ENCODE data around the gene TOM1L2.

TOM1L2 gene

GRCh38 chr17:17816240-17816814 lies 155.9 kb downstream of the TOM1L2 start:
- no peak for TF ChIP-seq TCF12 (IDR thresholded peaks at IDR 0.05; ENCODE audit: low read depth)
- TF ChIP-seq EGR1 (IDR thresholded peaks at IDR 0.05): no peak
- TF ChIP-seq MAX (IDR thresholded peaks at IDR 0.05): no peak
- no peak for TF ChIP-seq TAF1 (IDR thresholded peaks at IDR 0.05; ENCODE audit: low read depth)
- no peak for TF ChIP-seq EP300 (IDR thresholded peaks at IDR 0.05; ENCODE audit: borderline replicate concordance)
- no peak for TF ChIP-seq NFIC (IDR thresholded peaks at IDR 0.05)
- TF ChIP-seq TEAD4 (IDR thresholded peaks at IDR 0.05): no peak
- TF ChIP-seq ZBTB7A (IDR thresholded peaks at IDR 0.05; ENCODE audit: low read depth): no peak

GRCh38 chr17:17815436-17816200 lies 156.6 kb downstream of the TOM1L2 start:
- TF ChIP-seq CREB1 (IDR thresholded peaks at IDR 0.05; ENCODE audit: low read depth) (no peak), TCF12 (IDR thresholded peaks at IDR 0.05; ENCODE audit: low read depth) (no peak), RAD21 (IDR thresholded peaks at IDR 0.05; ENCODE audit: low read depth) (no peak), MAX (IDR thresholded peaks at IDR 0.05) (no peak), CEBPB (IDR thresholded peaks at IDR 0.05) (no peak), FOXM1 (IDR thresholded peaks at IDR 0.05; ENCODE audit: borderline replicate concordance, low read depth) (no peak), TAF1 (IDR thresholded peaks at IDR 0.05; ENCODE audit: low read depth) (no peak), YY1 (IDR thresholded peaks at IDR 0.05; ENCODE audit: low read depth) (no peak), EP300 (IDR thresholded peaks at IDR 0.05; ENCODE audit: borderline replicate concordance) (no peak), EGR1 (IDR thresholded peaks at IDR 0.05) (no peak), USF1 (IDR thresholded peaks at IDR 0.05) (no peak), NFIC (IDR thresholded peaks at IDR 0.05) (no peak), TEAD4 (IDR thresholded peaks at IDR 0.05) (no peak), ZBTB7A (IDR thresholded peaks at IDR 0.05; ENCODE audit: low read depth) (no peak)
- TF ChIP-seq, protein P1, sequence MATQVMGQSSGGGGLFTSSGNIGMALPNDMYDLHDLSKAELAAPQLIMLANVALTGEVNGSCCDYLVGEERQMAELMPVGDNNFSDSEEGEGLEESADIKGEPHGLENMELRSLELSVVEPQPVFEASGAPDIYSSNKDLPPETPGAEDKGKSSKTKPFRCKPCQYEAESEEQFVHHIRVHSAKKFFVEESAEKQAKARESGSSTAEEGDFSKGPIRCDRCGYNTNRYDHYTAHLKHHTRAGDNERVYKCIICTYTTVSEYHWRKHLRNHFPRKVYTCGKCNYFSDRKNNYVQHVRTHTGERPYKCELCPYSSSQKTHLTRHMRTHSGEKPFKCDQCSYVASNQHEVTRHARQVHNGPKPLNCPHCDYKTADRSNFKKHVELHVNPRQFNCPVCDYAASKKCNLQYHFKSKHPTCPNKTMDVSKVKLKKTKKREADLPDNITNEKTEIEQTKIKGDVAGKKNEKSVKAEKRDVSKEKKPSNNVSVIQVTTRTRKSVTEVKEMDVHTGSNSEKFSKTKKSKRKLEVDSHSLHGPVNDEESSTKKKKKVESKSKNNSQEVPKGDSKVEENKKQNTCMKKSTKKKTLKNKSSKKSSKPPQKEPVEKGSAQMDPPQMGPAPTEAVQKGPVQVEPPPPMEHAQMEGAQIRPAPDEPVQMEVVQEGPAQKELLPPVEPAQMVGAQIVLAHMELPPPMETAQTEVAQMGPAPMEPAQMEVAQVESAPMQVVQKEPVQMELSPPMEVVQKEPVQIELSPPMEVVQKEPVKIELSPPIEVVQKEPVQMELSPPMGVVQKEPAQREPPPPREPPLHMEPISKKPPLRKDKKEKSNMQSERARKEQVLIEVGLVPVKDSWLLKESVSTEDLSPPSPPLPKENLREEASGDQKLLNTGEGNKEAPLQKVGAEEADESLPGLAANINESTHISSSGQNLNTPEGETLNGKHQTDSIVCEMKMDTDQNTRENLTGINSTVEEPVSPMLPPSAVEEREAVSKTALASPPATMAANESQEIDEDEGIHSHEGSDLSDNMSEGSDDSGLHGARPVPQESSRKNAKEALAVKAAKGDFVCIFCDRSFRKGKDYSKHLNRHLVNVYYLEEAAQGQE (IDR thresholded peaks at IDR 0.05; ENCODE audit: low read depth): no peak

GRCh38 chr17:17815062-17815406 lies 157.2 kb downstream of the TOM1L2 start:
- TF ChIP-seq USF1 (IDR thresholded peaks at IDR 0.05): no peak
- TF ChIP-seq RAD21 (IDR thresholded peaks at IDR 0.05; ENCODE audit: low read depth): no peak
- no peak for TF ChIP-seq EGR1 (IDR thresholded peaks at IDR 0.05)
- no peak for TF ChIP-seq CREB1 (IDR thresholded peaks at IDR 0.05; ENCODE audit: low read depth)
- no peak for TF ChIP-seq YY1 (IDR thresholded peaks at IDR 0.05; ENCODE audit: low read depth)
- TF ChIP-seq TEAD4 (IDR thresholded peaks at IDR 0.05): no peak
- no peak for TF ChIP-seq EP300 (IDR thresholded peaks at IDR 0.05; ENCODE audit: borderline replicate concordance)

GRCh38 chr17:17814162-17815061 lies 157.8 kb downstream of the TOM1L2 start:
- TF ChIP-seq TAF1 (IDR thresholded peaks at IDR 0.05; ENCODE audit: low read depth) (no peak), USF1 (IDR thresholded peaks at IDR 0.05) (no peak), TCF12 (IDR thresholded peaks at IDR 0.05; ENCODE audit: low read depth) (no peak), CEBPB (IDR thresholded peaks at IDR 0.05) (no peak), EP300 (IDR thresholded peaks at IDR 0.05; ENCODE audit: borderline replicate concordance) (no peak), FOXM1 (IDR thresholded peaks at IDR 0.05; ENCODE audit: borderline replicate concordance, low read depth) (no peak)
- TF ChIP-seq, protein P1 (IDR thresholded peaks at IDR 0.05; ENCODE audit: low read depth): no peak

DNA sequence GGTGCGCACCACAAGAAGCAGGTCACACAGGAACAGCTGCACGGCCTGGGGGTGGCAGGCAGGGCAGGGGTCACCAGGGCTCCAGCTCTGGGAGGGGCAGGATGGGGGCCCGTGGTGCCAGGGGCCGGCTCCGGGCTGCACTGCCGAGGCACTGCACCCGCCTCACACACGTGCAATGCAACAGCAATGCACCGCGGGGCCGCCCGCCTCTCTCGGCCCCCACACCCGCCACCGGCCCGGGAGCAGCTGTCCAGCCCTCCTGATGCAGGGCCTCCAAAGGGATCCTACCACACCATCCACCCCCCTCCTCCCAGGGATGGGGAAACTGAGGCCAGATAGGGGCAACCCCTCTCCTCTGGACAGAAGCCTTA lies 158.5 kb downstream of the TOM1L2 start:
- TF ChIP-seq NFIC (IDR thresholded peaks at IDR 0.05): no peak
- no peak for TF ChIP-seq CREB1 (IDR thresholded peaks at IDR 0.05; ENCODE audit: low read depth)

All from Ishikawa (cell line).